ENCODE measurements around the gene MLLT6.
"Not testable (repeated sequence)": the region's sequence is repeated elsewhere in the genome, so short reads cannot be mapped to it uniquely, and the experiment has no call there.

DNA sequence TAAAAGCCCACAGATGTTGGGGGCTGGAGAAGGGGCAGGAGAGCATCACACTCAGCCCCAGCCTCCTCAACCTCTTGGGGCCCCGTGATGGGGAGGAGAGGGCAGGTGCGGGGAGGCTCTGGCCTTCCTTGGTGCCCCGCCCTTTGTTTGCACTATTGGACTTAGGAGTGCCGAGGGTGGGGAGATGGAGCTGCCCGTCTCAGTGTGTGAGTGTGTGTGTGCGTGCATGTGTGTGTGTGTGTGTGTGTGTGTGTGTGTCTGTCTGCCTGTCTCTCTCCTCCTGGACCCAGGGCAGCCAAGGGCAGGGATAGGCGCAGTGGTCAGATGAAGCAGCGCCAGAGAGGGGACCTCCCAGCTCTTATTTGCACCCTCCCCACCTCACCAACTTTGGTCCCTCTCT is 21.1 kb downstream of the MLLT6 start:
- TF ChIP-seq, protein P1, sequence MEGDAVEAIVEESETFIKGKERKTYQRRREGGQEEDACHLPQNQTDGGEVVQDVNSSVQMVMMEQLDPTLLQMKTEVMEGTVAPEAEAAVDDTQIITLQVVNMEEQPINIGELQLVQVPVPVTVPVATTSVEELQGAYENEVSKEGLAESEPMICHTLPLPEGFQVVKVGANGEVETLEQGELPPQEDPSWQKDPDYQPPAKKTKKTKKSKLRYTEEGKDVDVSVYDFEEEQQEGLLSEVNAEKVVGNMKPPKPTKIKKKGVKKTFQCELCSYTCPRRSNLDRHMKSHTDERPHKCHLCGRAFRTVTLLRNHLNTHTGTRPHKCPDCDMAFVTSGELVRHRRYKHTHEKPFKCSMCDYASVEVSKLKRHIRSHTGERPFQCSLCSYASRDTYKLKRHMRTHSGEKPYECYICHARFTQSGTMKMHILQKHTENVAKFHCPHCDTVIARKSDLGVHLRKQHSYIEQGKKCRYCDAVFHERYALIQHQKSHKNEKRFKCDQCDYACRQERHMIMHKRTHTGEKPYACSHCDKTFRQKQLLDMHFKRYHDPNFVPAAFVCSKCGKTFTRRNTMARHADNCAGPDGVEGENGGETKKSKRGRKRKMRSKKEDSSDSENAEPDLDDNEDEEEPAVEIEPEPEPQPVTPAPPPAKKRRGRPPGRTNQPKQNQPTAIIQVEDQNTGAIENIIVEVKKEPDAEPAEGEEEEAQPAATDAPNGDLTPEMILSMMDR (CRISPR knock-in tag; IDR thresholded peaks at IDR 0.05), result not testable (repeated sequence)
- not testable (repeated sequence) for TF ChIP-seq ZNF121 (CRISPR knock-in tag; IDR thresholded peaks at IDR 0.05); ZSCAN12 (CRISPR knock-in tag; IDR thresholded peaks at IDR 0.05); ZMYM4 (CRISPR knock-in tag; IDR thresholded peaks at IDR 0.05); KAT2B (IDR thresholded peaks at IDR 0.05; ENCODE audit: borderline replicate concordance, low read depth, low read length); ISX (CRISPR knock-in tag; conservative IDR thresholded peaks at IDR 0.05); POLR2A (IDR thresholded peaks at IDR 0.05; ENCODE audit: insufficient read depth in 1 of 2, low read depth in 2 of 2, low read length in 2 of 2); MAFK (conservative IDR thresholded peaks at IDR 0.05 in 1 of 2, IDR thresholded peaks at IDR 0.05 in 1 of 2; ENCODE audit: low read length in 2 of 2); ETV5 (CRISPR knock-in tag; IDR thresholded peaks at IDR 0.05; ENCODE audit: borderline replicate concordance)
- TF ChIP-seq, protein P2, sequence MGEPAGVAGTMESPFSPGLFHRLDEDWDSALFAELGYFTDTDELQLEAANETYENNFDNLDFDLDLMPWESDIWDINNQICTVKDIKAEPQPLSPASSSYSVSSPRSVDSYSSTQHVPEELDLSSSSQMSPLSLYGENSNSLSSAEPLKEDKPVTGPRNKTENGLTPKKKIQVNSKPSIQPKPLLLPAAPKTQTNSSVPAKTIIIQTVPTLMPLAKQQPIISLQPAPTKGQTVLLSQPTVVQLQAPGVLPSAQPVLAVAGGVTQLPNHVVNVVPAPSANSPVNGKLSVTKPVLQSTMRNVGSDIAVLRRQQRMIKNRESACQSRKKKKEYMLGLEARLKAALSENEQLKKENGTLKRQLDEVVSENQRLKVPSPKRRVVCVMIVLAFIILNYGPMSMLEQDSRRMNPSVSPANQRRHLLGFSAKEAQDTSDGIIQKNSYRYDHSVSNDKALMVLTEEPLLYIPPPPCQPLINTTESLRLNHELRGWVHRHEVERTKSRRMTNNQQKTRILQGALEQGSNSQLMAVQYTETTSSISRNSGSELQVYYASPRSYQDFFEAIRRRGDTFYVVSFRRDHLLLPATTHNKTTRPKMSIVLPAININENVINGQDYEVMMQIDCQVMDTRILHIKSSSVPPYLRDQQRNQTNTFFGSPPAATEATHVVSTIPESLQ (CRISPR knock-in tag; conservative IDR thresholded peaks at IDR 0.05), result not testable (repeated sequence)
- TF ChIP-seq, protein P3, sequence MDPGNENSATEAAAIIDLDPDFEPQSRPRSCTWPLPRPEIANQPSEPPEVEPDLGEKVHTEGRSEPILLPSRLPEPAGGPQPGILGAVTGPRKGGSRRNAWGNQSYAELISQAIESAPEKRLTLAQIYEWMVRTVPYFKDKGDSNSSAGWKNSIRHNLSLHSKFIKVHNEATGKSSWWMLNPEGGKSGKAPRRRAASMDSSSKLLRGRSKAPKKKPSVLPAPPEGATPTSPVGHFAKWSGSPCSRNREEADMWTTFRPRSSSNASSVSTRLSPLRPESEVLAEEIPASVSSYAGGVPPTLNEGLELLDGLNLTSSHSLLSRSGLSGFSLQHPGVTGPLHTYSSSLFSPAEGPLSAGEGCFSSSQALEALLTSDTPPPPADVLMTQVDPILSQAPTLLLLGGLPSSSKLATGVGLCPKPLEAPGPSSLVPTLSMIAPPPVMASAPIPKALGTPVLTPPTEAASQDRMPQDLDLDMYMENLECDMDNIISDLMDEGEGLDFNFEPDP (CRISPR knock-in tag; conservative IDR thresholded peaks at IDR 0.05), result not testable (repeated sequence)
- TF ChIP-seq, protein P4, sequence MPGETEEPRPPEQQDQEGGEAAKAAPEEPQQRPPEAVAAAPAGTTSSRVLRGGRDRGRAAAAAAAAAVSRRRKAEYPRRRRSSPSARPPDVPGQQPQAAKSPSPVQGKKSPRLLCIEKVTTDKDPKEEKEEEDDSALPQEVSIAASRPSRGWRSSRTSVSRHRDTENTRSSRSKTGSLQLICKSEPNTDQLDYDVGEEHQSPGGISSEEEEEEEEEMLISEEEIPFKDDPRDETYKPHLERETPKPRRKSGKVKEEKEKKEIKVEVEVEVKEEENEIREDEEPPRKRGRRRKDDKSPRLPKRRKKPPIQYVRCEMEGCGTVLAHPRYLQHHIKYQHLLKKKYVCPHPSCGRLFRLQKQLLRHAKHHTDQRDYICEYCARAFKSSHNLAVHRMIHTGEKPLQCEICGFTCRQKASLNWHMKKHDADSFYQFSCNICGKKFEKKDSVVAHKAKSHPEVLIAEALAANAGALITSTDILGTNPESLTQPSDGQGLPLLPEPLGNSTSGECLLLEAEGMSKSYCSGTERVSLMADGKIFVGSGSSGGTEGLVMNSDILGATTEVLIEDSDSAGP (CRISPR knock-in tag; IDR thresholded peaks at IDR 0.05; ENCODE audit: borderline replicate concordance), result not testable (repeated sequence)
- TF ChIP-seq, protein P5, sequence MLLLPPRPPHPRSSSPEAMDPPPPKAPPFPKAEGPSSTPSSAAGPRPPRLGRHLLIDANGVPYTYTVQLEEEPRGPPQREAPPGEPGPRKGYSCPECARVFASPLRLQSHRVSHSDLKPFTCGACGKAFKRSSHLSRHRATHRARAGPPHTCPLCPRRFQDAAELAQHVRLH (CRISPR knock-in tag; IDR thresholded peaks at IDR 0.05; ENCODE audit: borderline replicate concordance, low read depth), result not testable (repeated sequence)
- TF ChIP-seq, protein P6, sequence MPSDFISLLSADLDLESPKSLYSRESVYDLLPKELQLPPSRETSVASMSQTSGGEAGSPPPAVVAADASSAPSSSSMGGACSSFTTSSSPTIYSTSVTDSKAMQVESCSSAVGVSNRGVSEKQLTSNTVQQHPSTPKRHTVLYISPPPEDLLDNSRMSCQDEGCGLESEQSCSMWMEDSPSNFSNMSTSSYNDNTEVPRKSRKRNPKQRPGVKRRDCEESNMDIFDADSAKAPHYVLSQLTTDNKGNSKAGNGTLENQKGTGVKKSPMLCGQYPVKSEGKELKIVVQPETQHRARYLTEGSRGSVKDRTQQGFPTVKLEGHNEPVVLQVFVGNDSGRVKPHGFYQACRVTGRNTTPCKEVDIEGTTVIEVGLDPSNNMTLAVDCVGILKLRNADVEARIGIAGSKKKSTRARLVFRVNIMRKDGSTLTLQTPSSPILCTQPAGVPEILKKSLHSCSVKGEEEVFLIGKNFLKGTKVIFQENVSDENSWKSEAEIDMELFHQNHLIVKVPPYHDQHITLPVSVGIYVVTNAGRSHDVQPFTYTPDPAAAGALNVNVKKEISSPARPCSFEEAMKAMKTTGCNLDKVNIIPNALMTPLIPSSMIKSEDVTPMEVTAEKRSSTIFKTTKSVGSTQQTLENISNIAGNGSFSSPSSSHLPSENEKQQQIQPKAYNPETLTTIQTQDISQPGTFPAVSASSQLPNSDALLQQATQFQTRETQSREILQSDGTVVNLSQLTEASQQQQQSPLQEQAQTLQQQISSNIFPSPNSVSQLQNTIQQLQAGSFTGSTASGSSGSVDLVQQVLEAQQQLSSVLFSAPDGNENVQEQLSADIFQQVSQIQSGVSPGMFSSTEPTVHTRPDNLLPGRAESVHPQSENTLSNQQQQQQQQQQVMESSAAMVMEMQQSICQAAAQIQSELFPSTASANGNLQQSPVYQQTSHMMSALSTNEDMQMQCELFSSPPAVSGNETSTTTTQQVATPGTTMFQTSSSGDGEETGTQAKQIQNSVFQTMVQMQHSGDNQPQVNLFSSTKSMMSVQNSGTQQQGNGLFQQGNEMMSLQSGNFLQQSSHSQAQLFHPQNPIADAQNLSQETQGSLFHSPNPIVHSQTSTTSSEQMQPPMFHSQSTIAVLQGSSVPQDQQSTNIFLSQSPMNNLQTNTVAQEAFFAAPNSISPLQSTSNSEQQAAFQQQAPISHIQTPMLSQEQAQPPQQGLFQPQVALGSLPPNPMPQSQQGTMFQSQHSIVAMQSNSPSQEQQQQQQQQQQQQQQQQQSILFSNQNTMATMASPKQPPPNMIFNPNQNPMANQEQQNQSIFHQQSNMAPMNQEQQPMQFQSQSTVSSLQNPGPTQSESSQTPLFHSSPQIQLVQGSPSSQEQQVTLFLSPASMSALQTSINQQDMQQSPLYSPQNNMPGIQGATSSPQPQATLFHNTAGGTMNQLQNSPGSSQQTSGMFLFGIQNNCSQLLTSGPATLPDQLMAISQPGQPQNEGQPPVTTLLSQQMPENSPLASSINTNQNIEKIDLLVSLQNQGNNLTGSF (CRISPR knock-in tag; IDR thresholded peaks at IDR 0.05), result not testable (repeated sequence)

All from HepG2 (cell line).